ENCODE data around the gene NFAT5.
"Not testable (repeated sequence)": the region's sequence is repeated elsewhere in the genome, so short reads cannot be mapped to it uniquely, and the experiment has no call there.

NFAT5 gene

GRCh38 chr16:69555437-69555836 lies 10.3 kb upstream of the NFAT5 start:
- no peak for DNase-seq (ENCODE audit: low spot score)

GRCh38 chr16:69555867-69556266 lies 9.9 kb upstream of the NFAT5 start:
- no peak for DNase-seq (ENCODE audit: low spot score)

GRCh38 chr16:69559164-69559563 lies 6.6 kb upstream of the NFAT5 start:
- no peak for DNase-seq (ENCODE audit: low spot score)

GRCh38 chr16:69561367-69561766 lies 4.4 kb upstream of the NFAT5 start:
- DNase-seq (ENCODE audit: low spot score): not testable (repeated sequence)

GRCh38 chr16:69561901-69562300 lies 3.9 kb upstream of the NFAT5 start:
- DNase-seq (ENCODE audit: low spot score): no peak

GRCh38 chr16:69562813-69563212 lies 3.0 kb upstream of the NFAT5 start:
- DNase-seq (ENCODE audit: low spot score): no peak

- DNase-seq (ENCODE audit: low spot score): peak; percentile 63
Measured at GRCh38 chr16:69563605-69564580, 1.9 kb upstream of the NFAT5 start.

- DNase-seq (ENCODE audit: low spot score): peak; percentile 34
Measured at GRCh38 chr16:69564845-69565670, 708 bp upstream of the NFAT5 start.

- DNase-seq (ENCODE audit: low spot score): peak; percentile 57
Measured at GRCh38 chr16:69566240-69566980, 644 bp downstream of the NFAT5 start.

- DNase-seq (ENCODE audit: low spot score): peak; percentile 64
Measured at GRCh38 chr16:69566981-69567680, 1.4 kb downstream of the NFAT5 start.

- DNase-seq (ENCODE audit: low spot score): no peak
Measured at GRCh38 chr16:69568676-69569075, 2.9 kb downstream of the NFAT5 start.

- DNase-seq (ENCODE audit: low spot score): not testable (repeated sequence)
Measured at GRCh38 chr16:69578771-69579170, 13.0 kb downstream of the NFAT5 start.

- no peak for DNase-seq (ENCODE audit: low spot score)
Measured at GRCh38 chr16:69579783-69580481, 14.2 kb downstream of the NFAT5 start.

- no peak for DNase-seq (ENCODE audit: low spot score)
Measured at GRCh38 chr16:69581297-69581696, 15.5 kb downstream of the NFAT5 start.

GRCh38 chr16:69584493-69584892 lies 18.7 kb downstream of the NFAT5 start:
- DNase-seq (ENCODE audit: low spot score): not testable (repeated sequence)

GRCh38 chr16:69589434-69590269 lies 23.9 kb downstream of the NFAT5 start:
- no peak for DNase-seq (ENCODE audit: low spot score)

GRCh38 chr16:69590590-69590989 lies 24.8 kb downstream of the NFAT5 start:
- DNase-seq (ENCODE audit: low spot score): no peak

GRCh38 chr16:69593751-69594255 lies 28.0 kb downstream of the NFAT5 start:
- no peak for DNase-seq (ENCODE audit: low spot score)

- DNase-seq (ENCODE audit: low spot score): no peak
Measured at GRCh38 chr16:69595127-69596036, 29.6 kb downstream of the NFAT5 start.

Data from hematopoietic multipotent progenitor cell treated with erythropoietin and hydrocortisone succinate and interleukin-3 and kit ligand, for 17 days (in vitro differentiated cells).